Measurements from ENCODE around the gene EBLN1.

Gene EBLN1

DNA sequence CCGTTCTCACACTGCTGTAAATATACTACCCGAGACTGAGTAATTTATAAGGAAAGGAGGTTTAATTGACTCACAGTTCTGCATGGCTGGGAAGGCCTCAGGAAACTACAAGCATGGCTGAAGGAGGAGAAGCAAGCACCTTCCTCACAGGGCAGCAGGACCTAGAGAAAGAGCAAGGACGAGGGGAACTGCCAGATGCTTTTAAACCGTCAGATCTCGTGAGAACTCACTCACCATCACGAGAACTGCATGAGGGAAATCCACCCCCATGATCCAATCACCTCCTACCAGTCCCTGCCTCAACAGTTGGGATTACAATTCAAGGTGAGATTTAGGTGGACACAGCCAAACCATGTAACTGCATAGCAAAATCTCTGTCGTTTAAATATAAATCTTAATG is at the start of gene EBLN1:
Gene EBLN1 (minus strand): TSS at position 174 of the 400 bp plus-strand sequence. CDS start 8,032 bp downstream, outside the sequence.
- TF ChIP-seq CTCF (conservative IDR thresholded peaks at IDR 0.05; ENCODE audit: low read depth, low read length): no peak
- no peak within 1 kb of the TSS for H3K4me3 ChIP-seq (ENCODE audit: low read length)
- DNase-seq (ENCODE audit: low read depth): no peak

DNA sequence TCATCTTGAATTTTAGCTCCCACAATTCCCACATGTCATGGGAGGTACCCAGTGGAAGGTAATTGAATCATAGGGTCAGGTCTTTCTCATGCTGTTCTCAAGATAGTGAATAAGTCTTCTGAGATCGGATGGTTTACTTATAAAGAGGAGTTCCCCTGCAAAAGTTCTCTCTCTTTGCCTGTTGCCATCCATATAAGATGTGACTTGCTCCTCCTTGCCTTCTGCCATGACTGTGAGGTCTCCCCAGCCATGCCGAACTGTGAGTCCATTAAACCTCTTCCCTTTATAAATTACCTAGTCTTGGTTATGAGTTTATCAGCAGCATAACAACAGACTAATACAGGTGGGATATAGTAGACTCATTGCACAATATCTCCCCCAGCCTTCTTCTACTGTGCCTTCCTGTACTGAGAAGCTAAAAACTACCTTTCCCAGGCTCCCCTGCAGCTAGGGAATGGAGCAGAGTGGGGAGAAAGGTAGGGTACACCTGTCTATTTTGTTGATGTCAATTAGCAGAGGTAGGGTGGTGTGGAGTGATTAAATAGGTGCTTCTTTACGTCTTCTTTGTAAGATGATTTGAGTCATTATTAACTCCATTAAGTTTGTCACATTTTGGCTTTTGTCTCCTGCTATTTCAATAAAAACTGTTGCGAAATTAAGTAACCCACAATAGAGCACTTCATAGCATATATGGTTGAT is 48.2 kb upstream of the EBLN1 start:
- no peak overlapping the region for H3K4me3 ChIP-seq (ENCODE audit: low read length)
- no peak for DNase-seq (ENCODE audit: low read depth)
- TF ChIP-seq CTCF (conservative IDR thresholded peaks at IDR 0.05; ENCODE audit: low read depth, low read length): no peak

DNA sequence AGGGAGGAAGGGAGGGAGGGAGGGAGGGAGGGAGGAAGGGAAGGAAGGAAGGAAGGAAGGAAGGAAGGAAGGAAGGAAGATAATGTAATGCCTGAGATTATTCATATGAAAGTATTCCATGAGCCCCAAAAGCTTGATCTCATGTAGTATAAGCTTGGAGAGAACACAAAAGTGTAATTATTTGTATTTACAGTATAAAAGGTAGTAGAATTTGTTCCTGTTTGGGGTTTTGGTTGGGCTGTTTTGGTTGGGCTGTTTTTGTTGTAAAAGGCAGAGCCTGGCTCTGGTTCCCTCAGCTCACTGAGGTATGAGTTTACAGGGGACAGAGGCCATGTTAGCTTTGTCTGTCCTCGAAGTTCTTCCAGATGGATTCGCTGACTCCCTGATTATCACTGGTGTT is 45.3 kb upstream of the EBLN1 start:
- no peak for TF ChIP-seq CTCF (conservative IDR thresholded peaks at IDR 0.05; ENCODE audit: low read depth, low read length)
- no peak for DNase-seq (ENCODE audit: low read depth)
- H3K4me3 ChIP-seq (ENCODE audit: low read length): no peak overlapping the region

DNA sequence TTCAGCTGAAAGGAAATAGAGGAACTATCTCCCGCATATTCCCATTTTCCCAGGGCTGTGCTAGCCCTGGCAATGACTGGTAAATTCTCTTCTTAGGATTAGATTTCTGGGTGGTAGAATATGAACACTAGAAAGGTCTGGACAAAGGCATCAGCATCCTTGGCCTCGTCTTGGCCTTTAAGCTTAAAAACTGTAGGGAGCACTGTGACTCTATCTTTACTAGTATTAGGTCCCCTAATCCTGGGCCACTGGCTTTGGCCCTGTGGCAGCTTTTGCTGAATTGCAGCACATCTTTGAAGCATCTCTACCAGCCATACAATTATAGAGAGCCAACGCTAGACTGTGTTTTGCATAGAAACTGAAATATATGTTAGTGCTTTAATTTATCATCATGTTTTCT is 41.5 kb upstream of the EBLN1 start:
- DNase-seq (ENCODE audit: low read depth): no peak
- H3K4me3 ChIP-seq (ENCODE audit: low read length): no peak overlapping the region
- no peak for TF ChIP-seq CTCF (conservative IDR thresholded peaks at IDR 0.05; ENCODE audit: low read depth, low read length)

- no peak overlapping the region for H3K4me3 ChIP-seq (ENCODE audit: low read length)
- TF ChIP-seq CTCF (conservative IDR thresholded peaks at IDR 0.05; ENCODE audit: low read depth, low read length): no peak
- DNase-seq (ENCODE audit: low read depth): no peak
Observed at GRCh38 chr10:22258471-22258870, 40.7 kb upstream of the EBLN1 start.

GRCh38 chr10:22253580-22253882 is 35.7 kb upstream of the EBLN1 start:
- DNase-seq (ENCODE audit: low read depth): no peak
- TF ChIP-seq CTCF (conservative IDR thresholded peaks at IDR 0.05; ENCODE audit: low read depth, low read length): no peak
- peak overlapping the region; percentile 64 for H3K4me3 ChIP-seq (ENCODE audit: low read length)

DNA sequence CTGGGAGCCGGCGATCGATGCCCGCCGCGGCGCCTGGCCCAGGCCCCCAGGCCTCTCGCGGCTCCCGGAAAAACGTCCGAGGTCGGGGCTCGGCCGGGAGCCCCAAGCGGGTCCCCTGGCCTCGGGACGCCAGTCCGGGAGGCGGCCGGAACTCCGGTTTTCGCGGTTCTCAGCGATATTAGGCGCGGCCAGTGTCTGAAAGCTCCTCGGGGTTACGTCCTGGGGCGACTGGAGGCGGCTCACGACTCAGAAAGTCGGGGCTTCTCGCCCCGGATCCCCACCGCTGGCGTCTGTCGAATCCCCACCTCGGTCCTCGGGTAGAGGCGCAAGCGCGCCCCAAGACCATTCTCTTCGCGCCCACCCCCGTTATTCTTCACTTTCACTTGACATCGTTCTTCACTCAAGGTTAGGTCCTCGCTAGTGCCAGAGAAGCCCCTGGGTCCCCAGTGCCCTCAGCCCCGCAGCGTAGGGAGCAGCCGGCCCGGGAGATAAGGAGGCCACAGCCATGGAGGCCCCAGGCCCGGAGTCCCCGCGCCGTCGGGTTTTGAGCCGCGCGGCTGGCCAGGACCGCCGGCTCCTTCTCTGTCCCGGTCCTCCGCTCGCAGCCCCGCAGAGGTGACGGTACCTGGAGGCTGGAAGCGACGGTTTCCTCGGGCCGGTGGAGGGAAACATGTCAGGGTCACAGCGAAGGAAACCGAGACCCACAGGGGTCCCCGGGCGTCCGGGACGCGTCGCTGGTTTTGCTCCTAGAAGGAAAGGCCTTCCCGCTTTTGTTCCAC is 35.2 kb upstream of the EBLN1 start:
- no peak for TF ChIP-seq CTCF (conservative IDR thresholded peaks at IDR 0.05; ENCODE audit: low read depth, low read length)
- peak overlapping the region; percentile 64 for H3K4me3 ChIP-seq (ENCODE audit: low read length)
- DNase-seq (ENCODE audit: low read depth): no peak

Data from retinal pigment epithelial cell (primary cell).